GM23248 (cell line): Measurements from ENCODE around the gene ZC3H11A. TPM values are rescaled to one million over a fixed set of nuclear protein-coding genes. Genes with fewer than 3 reads are reported as not detected.

Experiments
- DNase-seq: peaks from one replicate; pipeline ENCODE4 v3.0.0-alpha.2; 2015
- H2AFZ ChIP-seq: fragments of 200-600 bp; sonication (generic); 2 replicates; pipeline ENCODE4 v1.6.1; 2016; ENCODE audit warnings: antibody characterized with exemption
- H3F3A ChIP-seq: fragments of 200-600 bp; sonication (generic); 2 replicates; pipeline ENCODE4 v1.6.1; 2016; ENCODE audit warnings: mild to moderate bottlenecking, antibody characterized with exemption, mixed run types; ENCODE audit not compliant: insufficient read depth
- H3K27ac ChIP-seq: fragments of 200-600 bp; sonication (generic); 2 replicates; pipeline ENCODE4 v1.5.1; 2016; ENCODE audit warnings: mild to moderate bottlenecking
- H3K27me3 ChIP-seq: fragments of 200-600 bp; sonication (generic); replicated peaks from 2 replicates; pipeline ENCODE4 v1.6.1; 2016; ENCODE audit warnings: mild to moderate bottlenecking; ENCODE audit not compliant: insufficient read depth
- H3K36me3 ChIP-seq: fragments of 200-600 bp; sonication (generic); 2 replicates; pipeline ENCODE4 v1.6.1; 2016; ENCODE audit warnings: low read depth, mild to moderate bottlenecking
- H3K4me1 ChIP-seq: fragments of 200-600 bp; sonication (generic); 2 replicates; pipeline ENCODE4 v1.6.1; 2016; ENCODE audit warnings: mild to moderate bottlenecking; ENCODE audit not compliant: insufficient read depth
- H3K4me2 ChIP-seq: fragments of 200-600 bp; sonication (generic); one replicate; pipeline ENCODE4 v1.6.1; 2016; ENCODE audit warnings: mild to moderate bottlenecking; ENCODE audit not compliant: unreplicated experiment
- H3K4me3 ChIP-seq: fragments of 200-600 bp; sonication (generic); 2 replicates; pipeline ENCODE4 v1.5.1; 2016; ENCODE audit warnings: mild to moderate bottlenecking
- H3K79me2 ChIP-seq: fragments of 200-600 bp; sonication (generic); 2 replicates; pipeline ENCODE4 v1.6.1; 2016; ENCODE audit warnings: mild to moderate bottlenecking; ENCODE audit not compliant: insufficient read depth
- H3K9ac ChIP-seq: fragments of 200-600 bp; sonication (generic); 2 replicates; pipeline ENCODE4 v1.6.1; 2016; ENCODE audit warnings: mild to moderate bottlenecking
- H3K9me2 ChIP-seq: fragments of 200-600 bp; sonication (generic); 2 replicates; pipeline ENCODE4 v1.6.1; 2016; ENCODE audit warnings: mixed run types, mild to moderate bottlenecking, moderate library complexity; ENCODE audit not compliant: insufficient read depth
- H3K9me3 ChIP-seq: fragments of 200-600 bp; sonication (generic); one replicate; pipeline ENCODE4 v1.6.1; 2017; ENCODE audit warnings: low read depth
- H4K20me1 ChIP-seq: fragments of 200-600 bp; sonication (generic); 2 replicates; pipeline ENCODE4 v1.6.0; 2016; ENCODE audit not compliant: insufficient read depth
- EZH2 ChIP-seq: fragments of 200-600 bp; sonication (generic); IDR thresholded peaks from 2 replicates; pipeline ENCODE4 v1.6.1; 2018; ENCODE audit warnings: antibody characterized with exemption, mild to moderate bottlenecking; ENCODE audit not compliant: insufficient read depth, poor library complexity, severe bottlenecking
- EZH2phosphoT487 ChIP-seq: fragments of 200-600 bp; sonication (generic); IDR thresholded peaks from 2 replicates; pipeline ENCODE4 v1.6.1; 2018; ENCODE audit warnings: antibody characterized with exemption, moderate library complexity, mild to moderate bottlenecking, low read depth; ENCODE audit not compliant: insufficient read depth
- WGBS, 2 experiments: methylation state at CpG; one replicate each; pipeline ENCODE4 v1.1.6; 2015 to 2017; ENCODE audit warnings: low lambda C conversion rate in 2 of 2, low coverage in 1 of 2; ENCODE audit errors: missing lambda C conversion rate in 2 of 2; 5-methylcytosine and 5-hydroxymethylcytosine counted together
- in situ Hi-C: fragments of 300-500 bp; cut with MboI; formaldehyde crosslinking; loops from 2 replicates; pipeline ENCODE4 v1.15.0; 2020
- polyA plus RNA-seq: library from polyadenylated mRNA; unstranded; fragments of >200 nt; fragmentation: Nextera tagmentation; extraction: Ambion mirVana; gene quantifications from 2 replicates; pipeline ENCODE4 v1.2.1, GENCODE V29; 2016
- total RNA-seq: library from RNA; depleted of rRNA; stranded (reverse); fragments of >200 nt; shearing (Covaris generic); gene quantifications from 2 replicates; pipeline ENCODE4 v1.2.3, GENCODE V29; 2014

Gene ZC3H11A
- total and polyA plus RNA-seq, 2 experiments from 2014 or later: 35.9 to 81.6 TPM

DNA sequence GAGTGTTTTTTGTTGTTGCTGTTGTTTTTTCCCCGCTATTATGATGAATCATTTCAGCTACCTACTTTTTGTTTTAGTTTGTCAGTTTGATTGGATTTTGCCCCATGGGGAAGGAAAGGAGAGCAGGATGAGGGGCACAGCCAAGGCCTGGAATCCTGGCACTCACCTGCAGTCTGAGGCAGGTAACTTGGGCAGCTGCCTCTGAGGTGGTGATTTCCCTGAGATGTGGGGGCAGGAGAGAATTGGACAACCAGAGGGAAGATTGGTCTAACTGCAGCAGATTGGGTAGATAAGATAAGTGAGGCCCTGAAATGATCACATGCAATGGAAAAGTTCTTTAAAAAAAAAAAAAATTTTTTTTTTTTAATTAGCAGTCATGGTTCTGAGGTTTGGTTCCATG, 31.9 kb upstream of the ZC3H11A start:
- no peak for TF ChIP-seq EZH2
- no peak for TF ChIP-seq EZH2phosphoT487
- whole genome bisulfite sequencing, 2 experiments: 92 to 100% methylated on average over 1 of the region's 1 CpG

DNA sequence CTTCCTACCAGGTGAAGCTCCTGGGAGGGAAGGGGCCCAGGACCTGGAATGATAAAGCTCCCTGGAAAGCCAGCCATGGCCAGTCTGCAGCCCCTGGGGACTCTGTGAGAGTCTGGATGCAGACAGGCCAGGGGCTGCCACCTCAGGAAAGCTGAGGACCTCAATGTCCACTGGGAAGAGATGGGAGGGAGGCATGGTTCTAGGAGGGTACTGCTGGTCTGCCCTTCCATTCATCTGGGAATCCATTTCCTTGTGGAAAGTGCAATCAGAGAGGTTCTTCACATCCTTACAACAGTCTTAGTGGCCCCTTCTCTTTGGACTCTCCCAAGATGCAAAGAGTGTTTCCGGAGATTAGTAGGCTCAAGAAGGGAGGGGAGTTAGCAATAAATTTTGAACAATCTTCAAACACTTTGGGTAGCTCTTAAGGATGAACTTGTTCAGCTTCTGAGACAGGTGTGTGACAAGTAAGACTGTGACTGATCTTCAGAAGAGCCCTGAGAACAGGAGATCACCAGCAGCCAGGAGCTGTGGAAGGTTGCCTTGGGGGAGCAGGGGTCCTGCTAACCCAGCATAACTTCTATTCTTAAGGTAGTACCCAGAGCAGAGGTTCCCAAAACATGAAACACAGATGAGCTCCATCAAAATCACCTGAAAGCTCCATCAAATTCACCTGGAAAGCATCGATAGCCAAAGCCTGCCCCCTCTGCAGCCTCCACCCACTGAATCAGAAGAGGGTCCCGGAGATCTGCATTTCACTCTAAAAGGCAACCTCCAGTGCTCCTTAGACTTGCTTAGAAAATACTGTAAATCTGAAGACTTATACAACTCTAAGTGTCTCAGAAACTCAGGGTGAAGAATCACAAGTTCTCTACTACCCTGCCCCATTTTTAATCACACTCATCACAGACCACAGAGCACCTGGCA, 31.1 kb upstream of the ZC3H11A start:
- in situ Hi-C loops: no loop called here
- no peak for DNase-seq
- Histone ChIP-seq H3F3A (no peaks in the 10 kb centered on the region), H2AFZ (no peak overlapping the region), H3K9ac (no peak overlapping the region), H4K20me1 (no peaks in the 10 kb centered on the region), H3K4me1 (no peaks in the 10 kb centered on the region), H3K9me2 (no peaks in the 10 kb centered on the region), H3K27ac (no peak overlapping the region), H3K4me2 (no peak overlapping the region), H3K9me3 (no peaks in the 10 kb centered on the region), H3K27me3 (no peaks in the 10 kb centered on the region), H3K79me2 (no peaks in the 10 kb centered on the region), H3K4me3 (no peak overlapping the region), H3K36me3 (no peaks in the 10 kb centered on the region)
- 69 to 78% methylated on average over 3 of the region's 3 CpGs for WGBS, 2 experiments
- TF ChIP-seq EZH2 (no peak), EZH2phosphoT487 (no peak)

More for the DNA sequence above, 31.9 kb upstream of the ZC3H11A start:
- no peaks in the 10 kb centered on the region for H3F3A ChIP-seq
- in situ Hi-C loops: no loop called here
- H3K9me3 ChIP-seq: no peaks in the 10 kb centered on the region
- H3K36me3 ChIP-seq: no peaks in the 10 kb centered on the region
- H4K20me1 ChIP-seq: no peaks in the 10 kb centered on the region
- no peaks in the 10 kb centered on the region for H3K79me2 ChIP-seq
- H3K4me3 ChIP-seq: no peak overlapping the region
- no peaks in the 10 kb centered on the region for H3K9me2 ChIP-seq
- H3K4me2 ChIP-seq: no peak overlapping the region
- H3K27ac ChIP-seq: no peak overlapping the region
- H2AFZ ChIP-seq: no peak overlapping the region
- H3K4me1 ChIP-seq: no peaks in the 10 kb centered on the region
- no peak for DNase-seq
- H3K27me3 ChIP-seq: no peaks in the 10 kb centered on the region
- no peak overlapping the region for H3K9ac ChIP-seq

DNA sequence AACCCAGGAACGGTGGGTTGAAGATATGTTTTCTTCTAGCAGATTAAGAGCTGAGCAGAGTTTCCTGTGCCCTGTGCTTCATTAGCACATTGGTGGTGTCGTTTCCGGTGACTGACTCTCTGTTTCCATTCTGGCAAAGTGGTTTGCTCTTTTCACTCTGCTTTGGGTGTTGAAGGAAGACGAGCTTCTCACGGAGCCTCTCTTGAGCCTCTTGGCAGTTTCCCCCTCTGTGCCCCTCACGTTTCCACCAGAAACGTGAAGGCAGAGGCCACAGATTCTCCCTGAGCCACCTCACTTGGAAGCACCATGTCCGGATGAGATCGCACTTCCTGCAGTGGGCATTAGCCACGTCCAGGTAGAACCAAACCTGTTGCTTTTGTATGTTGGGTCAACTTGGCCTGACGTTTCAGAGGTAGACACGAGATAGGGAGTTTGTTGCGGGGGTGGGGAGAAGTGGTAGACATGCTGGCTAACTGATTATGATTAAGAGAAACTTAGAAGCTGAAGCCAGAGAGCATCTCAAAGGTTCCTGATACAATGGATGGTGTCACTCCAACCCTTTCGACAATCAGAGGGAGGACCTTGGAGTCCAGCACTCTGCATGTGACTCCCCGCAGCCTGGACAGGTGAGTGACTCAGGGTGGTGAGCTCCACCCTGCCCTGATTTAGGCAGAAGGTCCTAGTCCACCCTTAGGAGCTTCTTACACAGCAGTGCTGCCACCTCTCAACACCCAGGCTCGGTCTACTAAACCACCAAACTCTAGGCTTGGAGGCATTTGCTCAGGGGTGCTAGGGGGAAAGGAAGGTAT, 30.2 kb upstream of the ZC3H11A start, which contains the start of gene LAX1:
TSS of gene LAX1 (plus strand) at position 155 of the 809 bp plus-strand sequence. CDS start at position 538, 383 bp downstream.
- no peak within 1 kb of the TSS for H3K27ac ChIP-seq
- H3K4me1 ChIP-seq: no peaks in the 10 kb centered on the region
- no peaks in the 10 kb centered on the region for H3K79me2 ChIP-seq
- TF ChIP-seq EZH2phosphoT487 (no peak), EZH2 (no peak)
- DNase-seq: no peak
- H2AFZ ChIP-seq: no peak within 1 kb of the TSS
- in situ Hi-C loops: no loop called here
- no peak within 1 kb of the TSS for H3K9ac ChIP-seq
- WGBS, 2 experiments: 52 to 54% methylated on average over 16 of the region's 16 CpGs
- no peaks in the 10 kb centered on the region for H3K9me2 ChIP-seq
- no peaks in the 10 kb centered on the region for H4K20me1 ChIP-seq
- no peaks in the 10 kb centered on the region for H3K36me3 ChIP-seq
- no peaks in the 10 kb centered on the region for H3K9me3 ChIP-seq
- no peak within 1 kb of the TSS for H3K4me2 ChIP-seq
- no peaks in the 10 kb centered on the region for H3F3A ChIP-seq
- no peak within 1 kb of the TSS for H3K4me3 ChIP-seq
- no peaks in the 10 kb centered on the region for H3K27me3 ChIP-seq

- Histone ChIP-seq H3K9ac (no peak overlapping the region), H3K9me2 (no peaks in the 10 kb centered on the region), H3K79me2 (no peaks in the 10 kb centered on the region), H3K4me3 (no peak overlapping the region), H3K9me3 (no peaks in the 10 kb centered on the region), H3K36me3 (no peaks in the 10 kb centered on the region), H3K27ac (no peak overlapping the region), H3F3A (no peaks in the 10 kb centered on the region), H4K20me1 (no peaks in the 10 kb centered on the region), H3K27me3 (no peaks in the 10 kb centered on the region), H3K4me1 (no peaks in the 10 kb centered on the region), H3K4me2 (no peak overlapping the region), H2AFZ (no peak overlapping the region)
- 64 to 67% methylated on average over 6 of the region's 6 CpGs for WGBS, 2 experiments
- TF ChIP-seq EZH2phosphoT487 (no peak), EZH2 (no peak)
- in situ Hi-C loops: no loop called here
- no peak for DNase-seq
Observed at GRCh38 chr1:203768256-203768655, 27.2 kb upstream of the ZC3H11A start.
